Fibroblast of the aortic adventitia (primary cell): ENCODE measurements around the gene SCUBE1. TPM values are rescaled to one million over a fixed set of nuclear protein-coding genes. Genes with fewer than 3 reads are reported as not detected.

Experiments used
- DNase-seq: peaks from one replicate; pipeline ENCODE4 v3.0.0-alpha.2; 2010; ENCODE audit warnings: low read depth
- H3K4me3 ChIP-seq: 2 replicates; pipeline ENCODE4 v1.5.1; 2011; ENCODE audit warnings: low read depth, mild to moderate bottlenecking, control low read depth, low read length, moderate library complexity
- total RNA-seq: library from RNA; depleted of rRNA; stranded (reverse); fragments of >200 nt; gene quantifications from 2 replicates; pipeline ENCODE4 v1.2.3, GENCODE V29; 2012; ENCODE audit warnings: low replicate concordance
- TF ChIP-seq, protein P1 (sequence below): IDR thresholded peaks from 2 replicates; pipeline ENCODE4 v1.5.1; 2011; ENCODE audit warnings: mild to moderate bottlenecking, low read length, control low read depth, inconsistent platforms; ENCODE audit not compliant: insufficient read depth

SCUBE1 gene
- total RNA-seq, 1 donor, result not detected

DNA sequence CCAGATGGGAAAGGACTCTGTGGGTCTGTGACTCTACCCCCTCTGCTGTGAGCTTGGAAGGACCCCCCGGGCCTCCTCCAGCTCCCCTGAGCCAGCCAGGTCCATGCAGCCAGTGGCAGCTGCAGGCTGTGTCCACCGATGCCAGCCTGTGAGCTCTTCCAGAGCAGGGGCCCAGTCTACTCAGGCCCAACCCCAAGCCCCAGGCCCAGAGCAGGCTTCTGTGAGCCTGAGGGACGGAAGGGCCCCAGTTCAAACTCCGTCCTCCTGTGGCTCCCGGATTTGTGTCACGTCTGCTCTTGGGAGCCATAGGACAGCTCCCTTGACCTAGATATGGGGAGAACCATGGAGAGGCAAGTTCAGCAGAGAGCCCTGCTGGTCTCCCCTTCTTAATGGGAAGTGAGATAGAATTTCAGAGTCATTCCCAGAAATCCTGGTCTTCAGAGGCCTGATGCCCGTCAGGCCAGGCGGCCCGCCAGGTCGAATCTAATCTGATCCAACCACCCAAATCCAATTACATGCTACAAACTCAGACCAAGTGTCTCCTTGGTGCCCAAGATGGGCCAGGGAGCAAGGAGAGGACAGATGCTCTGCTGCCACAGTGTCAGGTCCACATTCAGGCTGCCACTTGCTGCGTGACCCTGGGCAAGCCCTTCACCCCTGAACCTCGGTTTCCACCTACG is 75.1 kb downstream of the SCUBE1 start:
- DNase-seq, result no peak
- H3K4me3 ChIP-seq, result no peak overlapping the region
- TF ChIP-seq, protein P1, sequence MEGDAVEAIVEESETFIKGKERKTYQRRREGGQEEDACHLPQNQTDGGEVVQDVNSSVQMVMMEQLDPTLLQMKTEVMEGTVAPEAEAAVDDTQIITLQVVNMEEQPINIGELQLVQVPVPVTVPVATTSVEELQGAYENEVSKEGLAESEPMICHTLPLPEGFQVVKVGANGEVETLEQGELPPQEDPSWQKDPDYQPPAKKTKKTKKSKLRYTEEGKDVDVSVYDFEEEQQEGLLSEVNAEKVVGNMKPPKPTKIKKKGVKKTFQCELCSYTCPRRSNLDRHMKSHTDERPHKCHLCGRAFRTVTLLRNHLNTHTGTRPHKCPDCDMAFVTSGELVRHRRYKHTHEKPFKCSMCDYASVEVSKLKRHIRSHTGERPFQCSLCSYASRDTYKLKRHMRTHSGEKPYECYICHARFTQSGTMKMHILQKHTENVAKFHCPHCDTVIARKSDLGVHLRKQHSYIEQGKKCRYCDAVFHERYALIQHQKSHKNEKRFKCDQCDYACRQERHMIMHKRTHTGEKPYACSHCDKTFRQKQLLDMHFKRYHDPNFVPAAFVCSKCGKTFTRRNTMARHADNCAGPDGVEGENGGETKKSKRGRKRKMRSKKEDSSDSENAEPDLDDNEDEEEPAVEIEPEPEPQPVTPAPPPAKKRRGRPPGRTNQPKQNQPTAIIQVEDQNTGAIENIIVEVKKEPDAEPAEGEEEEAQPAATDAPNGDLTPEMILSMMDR, result no peak

DNA sequence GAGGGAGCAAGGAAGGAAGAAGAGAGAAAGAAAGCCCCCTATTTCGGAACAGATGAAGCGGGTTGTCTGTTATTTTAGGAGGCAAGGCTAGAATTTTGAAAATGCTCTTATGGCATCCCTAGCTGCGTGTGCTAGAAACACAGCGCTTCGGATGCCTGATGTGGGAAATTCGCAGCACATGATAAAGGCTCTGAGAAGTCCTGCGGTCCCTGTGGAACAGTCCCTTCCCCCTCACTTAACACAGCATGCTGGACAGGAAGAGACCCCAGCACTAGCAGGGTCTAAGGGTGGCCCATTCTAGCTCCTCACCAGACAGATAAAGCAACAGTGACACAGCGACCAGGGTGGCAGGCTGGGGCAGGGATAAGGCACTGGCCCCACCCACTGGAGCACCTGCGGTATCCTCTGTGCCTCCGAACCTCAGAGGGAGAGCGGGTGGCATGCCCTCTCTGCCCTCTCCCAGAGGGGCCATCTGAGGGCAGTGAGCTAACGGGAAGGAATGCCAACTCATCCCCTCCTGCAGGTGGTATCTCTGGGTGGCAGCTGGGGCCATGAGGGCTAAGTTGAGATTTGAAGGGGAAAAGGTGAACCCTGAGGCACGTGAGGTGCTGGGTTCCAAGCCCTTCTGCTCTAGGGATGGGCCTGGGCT is 75.7 kb downstream of the SCUBE1 start:
- TF ChIP-seq, protein P1, result no peak
- H3K4me3 ChIP-seq, result no peak overlapping the region
- DNase-seq, result no peak

- no peak overlapping the region for H3K4me3 ChIP-seq
- TF ChIP-seq, protein P1, result no peak
- DNase-seq, result no peak
Observed at GRCh38 chr22:43266076-43266475, 77.1 kb downstream of the SCUBE1 start.

- TF ChIP-seq, protein P1, result no peak
- H3K4me3 ChIP-seq, result no peak overlapping the region
- DNase-seq, result peak; percentile 73
Observed at GRCh38 chr22:43263645-43264514, 79.3 kb downstream of the SCUBE1 start.

- no peak for DNase-seq
- no peak overlapping the region for H3K4me3 ChIP-seq
- TF ChIP-seq, protein P1, result no peak
Observed at GRCh38 chr22:43262990-43263644, 80.1 kb downstream of the SCUBE1 start.
